Left lung (tissue), 10 donors: ENCODE results near the gene USP6NL. TPM values are rescaled to one million over a fixed set of nuclear protein-coding genes. Genes with fewer than 3 reads are reported as not detected.

Source experiments
- ATAC-seq: fragments of 200-7000 bp; cut with Tn5 transposase; one replicate; pipeline ENCODE4 v1.9.1; 2020; ENCODE audit warnings: moderate library complexity
- DNase-seq, 4 donors: peaks; one replicate each; pipeline ENCODE4 v3.0.0-alpha.2; 2013 to 2020
- H3K27ac ChIP-seq, 2 donors: fragments of 200-600 bp; sonication (generic) in 1 of 2; one replicate each; pipeline versions ENCODE4 v1.5.0 to v1.8.0; 2020 to 2021
- H3K27me3 ChIP-seq, 2 donors: fragments of 200-600 bp; sonication (generic) in 1 of 2; one replicate each; pipeline versions ENCODE4 v1.5.0 to v1.8.0; 2020 to 2021
- H3K36me3 ChIP-seq, 2 donors: fragments of 200-600 bp; sonication (generic) in 1 of 2; one replicate each; pipeline versions ENCODE4 v1.5.0 to v1.8.0; 2020 to 2021
- H3K4me1 ChIP-seq, 2 donors: fragments of 200-600 bp; one replicate each; pipeline ENCODE4 v1.8.0; 2021
- H3K4me3 ChIP-seq, 2 donors: fragments of 200-600 bp; sonication (generic) in 1 of 2; one replicate each; pipeline versions ENCODE4 v1.5.0 to v1.8.0; 2020 to 2021; ENCODE audit warnings: mild to moderate bottlenecking in 1 of 2
- H3K9me3 ChIP-seq, 2 donors: fragments of 200-600 bp; sonication (generic) in 1 of 2; one replicate each; pipeline versions ENCODE4 v1.5.0 to v1.8.0; 2020 to 2021
- intact Hi-C, 2 donors: fragments of 100-400 bp; cut with DNase I; formaldehyde crosslinking; loops; one replicate each; pipeline versions ENCODE4 v1.11.2 to v1.14.2; 2022
- polyA plus RNA-seq, 6 donors: library from polyadenylated mRNA; unstranded; fragments of 120-200 nt; gene quantifications; one replicate each; pipeline ENCODE4 v1.2.1, GENCODE V29; 2013; ENCODE audit not compliant: insufficient read length in 6 of 6
- total RNA-seq, 2 donors: library from RNA; stranded (reverse); fragmentation: NEBNext Ultra II Directional; extraction: Animal tissue kit (Norgen Biotek cat#: 25700); gene quantifications; one replicate each; pipeline ENCODE4 v1.2.1, GENCODE V29; 2021
- TF ChIP-seq, protein P1 (sequence below), 2 donors: fragments of 200-600 bp; sonication (generic) in 1 of 2; IDR thresholded peaks; one replicate each; pipeline versions ENCODE4 v1.5.0 to v1.8.0; 2021; ENCODE audit warnings: antibody characterized with exemption in 2 of 2
- donor health status: DM: no; HTN: yes; CAD: no.
- donor health status: DM: no; HTN: no; CAD: no.

The USP6NL gene
- total and polyA plus RNA-seq, 8 donors, result 16.0 to 25.6 (median 24.0) TPM

DNA sequence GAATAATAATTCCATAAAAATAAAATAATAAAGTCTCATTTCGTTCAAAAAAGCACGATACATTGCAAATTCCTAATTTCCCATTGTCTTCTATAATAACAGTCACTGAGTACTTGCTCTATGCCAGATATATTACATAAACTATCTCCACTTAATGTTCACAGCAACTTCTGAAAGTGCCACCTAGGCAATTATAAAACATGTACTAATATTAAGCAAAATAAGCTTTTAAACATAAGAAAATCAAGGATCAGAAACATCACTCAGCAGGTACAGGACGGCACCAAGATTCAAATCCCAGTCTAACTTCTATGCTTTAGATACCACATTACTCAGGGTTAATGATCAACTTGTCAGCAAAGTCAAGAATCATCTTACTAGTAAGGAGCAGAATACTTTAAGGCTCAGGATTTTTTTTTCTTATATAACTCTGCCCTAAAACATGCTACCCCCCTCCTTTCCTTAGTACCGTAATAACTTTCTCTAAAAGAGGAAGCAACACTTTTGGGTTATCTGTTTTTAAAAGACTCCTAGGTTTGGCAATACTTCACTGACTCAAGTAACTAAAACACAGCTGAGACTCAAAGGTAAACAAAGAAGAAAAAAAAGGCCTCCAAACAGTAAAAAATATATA lies 51.3 kb downstream of the USP6NL start:
- no peaks in the 10 kb centered on the region for H3K27me3 ChIP-seq
- H3K4me3 ChIP-seq, result no peak overlapping the region
- H3K36me3 ChIP-seq, result no peaks in the 10 kb centered on the region
- peaks cover 3 to 40% of the 10 kb centered on the region in 2 donors for H3K4me1 ChIP-seq
- ATAC-seq (peak; percentile 82), DNase-seq (peak in 1 of 4 donors; percentile 34)
- H3K27ac ChIP-seq, result no peak overlapping the region
- no peaks in the 10 kb centered on the region for H3K9me3 ChIP-seq
- TF ChIP-seq, protein P1, sequence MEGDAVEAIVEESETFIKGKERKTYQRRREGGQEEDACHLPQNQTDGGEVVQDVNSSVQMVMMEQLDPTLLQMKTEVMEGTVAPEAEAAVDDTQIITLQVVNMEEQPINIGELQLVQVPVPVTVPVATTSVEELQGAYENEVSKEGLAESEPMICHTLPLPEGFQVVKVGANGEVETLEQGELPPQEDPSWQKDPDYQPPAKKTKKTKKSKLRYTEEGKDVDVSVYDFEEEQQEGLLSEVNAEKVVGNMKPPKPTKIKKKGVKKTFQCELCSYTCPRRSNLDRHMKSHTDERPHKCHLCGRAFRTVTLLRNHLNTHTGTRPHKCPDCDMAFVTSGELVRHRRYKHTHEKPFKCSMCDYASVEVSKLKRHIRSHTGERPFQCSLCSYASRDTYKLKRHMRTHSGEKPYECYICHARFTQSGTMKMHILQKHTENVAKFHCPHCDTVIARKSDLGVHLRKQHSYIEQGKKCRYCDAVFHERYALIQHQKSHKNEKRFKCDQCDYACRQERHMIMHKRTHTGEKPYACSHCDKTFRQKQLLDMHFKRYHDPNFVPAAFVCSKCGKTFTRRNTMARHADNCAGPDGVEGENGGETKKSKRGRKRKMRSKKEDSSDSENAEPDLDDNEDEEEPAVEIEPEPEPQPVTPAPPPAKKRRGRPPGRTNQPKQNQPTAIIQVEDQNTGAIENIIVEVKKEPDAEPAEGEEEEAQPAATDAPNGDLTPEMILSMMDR (IDR thresholded peaks at IDR 0.05), result no peak
- intact Hi-C loops, result no loop called here

DNA sequence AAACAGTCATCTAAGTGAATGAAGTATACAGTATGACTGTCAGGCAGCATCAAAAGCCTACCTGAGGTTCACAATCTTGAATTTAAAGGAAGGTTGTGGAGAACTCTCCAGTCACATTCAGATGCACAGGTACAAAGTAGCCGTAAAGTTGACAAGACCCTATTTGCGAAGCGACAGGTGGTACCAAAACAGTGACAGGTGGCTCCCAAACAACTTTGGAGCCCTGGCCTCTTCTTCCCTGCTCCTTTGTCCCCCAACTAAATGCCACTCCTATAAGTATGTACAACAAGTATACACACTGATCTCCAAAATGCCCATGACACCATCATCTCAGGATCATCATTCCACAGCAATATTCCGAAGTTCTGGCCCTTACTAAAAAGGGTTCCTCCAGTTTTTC lies 53.5 kb downstream of the USP6NL start:
- DNase-seq (no peak), ATAC-seq (no peak)
- intact Hi-C loops, result no loop called here
- Histone ChIP-seq H3K36me3 (no peaks in the 10 kb centered on the region), H3K4me3 (no peak overlapping the region), H3K27ac (no peak overlapping the region), H3K9me3 (no peaks in the 10 kb centered on the region), H3K4me1 (peaks cover under 1 to 26% of the 10 kb centered on the region in 2 donors), H3K27me3 (no peaks in the 10 kb centered on the region)
- TF ChIP-seq, protein P1 (IDR thresholded peaks at IDR 0.05), result no peak

DNA sequence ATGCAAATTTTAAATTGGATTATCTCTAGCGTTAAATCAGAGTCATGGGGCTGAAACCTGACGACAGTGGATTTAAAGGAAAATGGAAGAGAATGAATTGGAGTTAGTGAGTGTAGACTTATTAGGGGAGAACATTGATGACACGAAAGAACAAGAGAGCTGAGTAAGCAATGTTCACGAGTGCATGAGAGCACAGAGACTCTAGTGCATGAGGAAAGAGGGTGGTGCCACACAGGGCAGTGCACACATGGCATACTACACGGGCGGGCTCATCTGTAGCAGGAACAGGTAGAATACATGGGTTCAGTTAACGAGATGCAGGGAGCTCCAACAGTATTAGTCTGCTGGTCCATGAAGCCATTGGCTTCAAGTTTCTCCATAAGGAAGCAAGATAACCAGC lies 53.9 kb downstream of the USP6NL start:
- ATAC-seq, result no peak
- Histone ChIP-seq H3K9me3 (no peaks in the 10 kb centered on the region), H3K4me1 (peaks cover 5 to 29% of the 10 kb centered on the region in 2 donors), H3K27ac (no peak overlapping the region), H3K36me3 (no peaks in the 10 kb centered on the region), H3K27me3 (no peaks in the 10 kb centered on the region), H3K4me3 (no peak overlapping the region)
- peak in 1 of 4 donors; percentile 20 for DNase-seq
- intact Hi-C loops, result no loop called here
- TF ChIP-seq, protein P1 (IDR thresholded peaks at IDR 0.05), result no peak

DNA sequence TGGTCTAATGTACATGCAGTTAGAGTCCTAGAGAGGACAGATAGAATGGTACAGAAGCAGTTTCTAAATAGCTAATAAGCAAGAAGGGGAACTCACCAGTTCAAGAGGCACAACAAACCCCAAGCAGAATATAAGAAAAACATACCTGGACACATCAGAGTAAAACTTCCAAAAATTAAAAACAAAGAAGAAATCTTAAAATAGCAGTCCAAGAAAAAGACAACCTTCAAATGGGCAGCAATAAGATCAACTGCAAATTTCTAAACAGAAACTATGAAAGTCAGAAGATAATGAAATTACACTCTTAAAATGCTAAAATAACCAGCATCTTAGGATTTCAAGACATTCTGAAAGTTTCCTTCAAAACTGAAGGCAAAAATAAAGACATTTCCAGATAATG lies 55.9 kb downstream of the USP6NL start:
- Histone ChIP-seq H3K36me3 (no peaks in the 10 kb centered on the region), H3K4me1 (peaks cover 8 to 30% of the 10 kb centered on the region in 2 donors), H3K27me3 (no peaks in the 10 kb centered on the region), H3K9me3 (no peaks in the 10 kb centered on the region), H3K27ac (no peak overlapping the region), H3K4me3 (no peak overlapping the region)
- DNase-seq (no peak), ATAC-seq (no peak)
- TF ChIP-seq, protein P1 (IDR thresholded peaks at IDR 0.05), result no peak
- intact Hi-C loops, result no loop called here

DNA sequence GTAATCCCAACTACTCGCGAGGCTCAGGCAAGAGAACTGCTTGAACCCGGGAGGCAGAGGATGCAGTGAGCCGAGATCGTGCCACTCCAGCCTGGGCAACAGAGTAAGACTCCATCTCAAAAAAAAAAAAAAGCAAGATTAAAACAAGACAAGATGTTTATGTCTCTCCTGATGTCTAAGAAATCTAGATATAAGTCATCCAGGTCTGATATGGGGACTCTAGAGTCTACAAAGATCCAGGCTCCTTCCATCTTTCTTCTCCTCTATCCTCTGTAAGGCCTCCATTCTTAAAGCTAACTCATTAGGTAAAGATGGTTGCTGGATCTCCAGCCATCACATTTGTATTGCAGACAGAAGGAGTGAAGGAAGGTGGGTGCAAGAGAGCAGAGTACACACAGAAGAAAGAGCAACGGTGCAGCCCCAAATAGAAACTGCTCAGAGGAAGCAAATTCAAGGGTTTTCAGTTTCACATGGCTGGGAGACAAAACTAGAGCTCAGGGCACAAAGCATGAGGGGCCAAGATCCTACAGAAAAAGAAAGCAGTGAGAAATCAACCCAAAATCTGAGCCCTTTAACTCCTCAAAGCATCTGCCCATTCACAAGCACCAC lies 57.6 kb downstream of the USP6NL start:
- no peak overlapping the region for H3K4me3 ChIP-seq
- H3K4me1 ChIP-seq, result peaks cover 8 to 20% of the 10 kb centered on the region in 2 donors
- intact Hi-C loops, result no loop called here
- TF ChIP-seq, protein P1 (IDR thresholded peaks at IDR 0.05), result no peak
- DNase-seq, result peak in 1 of 4 donors; percentile 24
- no peaks in the 10 kb centered on the region for H3K27me3 ChIP-seq
- no peak for ATAC-seq
- no peaks in the 10 kb centered on the region for H3K36me3 ChIP-seq
- H3K9me3 ChIP-seq, result no peaks in the 10 kb centered on the region
- H3K27ac ChIP-seq, result no peak overlapping the region
